Ammon's horn (tissue), 1 donor: Measurements from ENCODE around the gene TAL2.

ENCODE experiments used
- DNase-seq: peaks from one replicate; pipeline ENCODE4 v3.0.0-alpha.2; 2016; ENCODE audit warnings: low spot score

Gene TAL2

GRCh38 chr9:105662184-105663104 is at the start of gene TAL2:
TSS of gene TAL2 (plus strand) at chr9:105662457. CDS start at chr9:105662497, 40 bp downstream.
- DNase-seq, result no peak

GRCh38 chr9:105621001-105621400 is 41.3 kb upstream of the TAL2 start:
- DNase-seq, result peak; percentile 14

GRCh38 chr9:105625088-105625487 is 37.2 kb upstream of the TAL2 start:
- no peak for DNase-seq

GRCh38 chr9:105632807-105633206 is 29.4 kb upstream of the TAL2 start:
- DNase-seq, result no peak

GRCh38 chr9:105633411-105633810 is 28.8 kb upstream of the TAL2 start:
- DNase-seq, result no peak

- no peak for DNase-seq
Measured at GRCh38 chr9:105636331-105636730, 25.9 kb upstream of the TAL2 start.

- no peak for DNase-seq
Measured at GRCh38 chr9:105637787-105638395, 24.4 kb upstream of the TAL2 start.

- no peak for DNase-seq
Measured at GRCh38 chr9:105639936-105640335, 22.3 kb upstream of the TAL2 start.

GRCh38 chr9:105643795-105644194 is 18.5 kb upstream of the TAL2 start:
- DNase-seq, result no peak

- DNase-seq, result no peak
Measured at GRCh38 chr9:105646879-105647594, 15.2 kb upstream of the TAL2 start.

GRCh38 chr9:105647595-105648349 is 14.5 kb upstream of the TAL2 start:
- DNase-seq, result no peak

GRCh38 chr9:105651806-105652205 is 10.5 kb upstream of the TAL2 start:
- DNase-seq, result no peak

- peak; percentile 20 for DNase-seq
Measured at GRCh38 chr9:105656131-105656921, 5.9 kb upstream of the TAL2 start.

GRCh38 chr9:105658351-105658750 is 3.9 kb upstream of the TAL2 start:
- DNase-seq, result no peak

- peak; percentile 52 for DNase-seq
Measured at GRCh38 chr9:105661011-105661410, 1.2 kb upstream of the TAL2 start.

- no peak for DNase-seq
Measured at GRCh38 chr9:105663914-105664313, 1.7 kb downstream of the TAL2 start.

GRCh38 chr9:105667867-105668266 is 5.6 kb downstream of the TAL2 start:
- DNase-seq, result no peak

GRCh38 chr9:105670315-105670714 is 8.1 kb downstream of the TAL2 start:
- no peak for DNase-seq

- DNase-seq, result no peak
Measured at GRCh38 chr9:105670775-105671174, 8.5 kb downstream of the TAL2 start.

- no peak for DNase-seq
Measured at GRCh38 chr9:105672711-105673234, 10.5 kb downstream of the TAL2 start.

GRCh38 chr9:105673850-105674387 is 11.7 kb downstream of the TAL2 start:
- DNase-seq, result no peak
